Activated CD4-positive, alpha-beta memory T cell treated with anti-CD3 and anti-CD28 coated beads for 36 hours (primary cell): ENCODE data around the gene ALKBH4. TPM values are rescaled to one million over a fixed set of nuclear protein-coding genes. Genes with fewer than 3 reads are reported as not detected.
"Not testable (repeated sequence)": the region's sequence is repeated elsewhere in the genome, so short reads cannot be mapped to it uniquely, and the experiment has no call there.

Experiments
- CTCF ChIA-PET: fragments of 350-600 bp; sonication (Branson Sonifier 250); formaldehyde crosslinking; loops from one replicate; lab custom pipeline; 2021; ENCODE audit warnings: antibody characterized with exemption, inconsistent platforms; lab: Charles Lee
- POLR2A ChIA-PET: fragments of 350-600 bp; sonication (Branson Sonifier 250); formaldehyde crosslinking; loops from one replicate; lab custom pipeline; 2021; ENCODE audit warnings: antibody characterized with exemption; lab: Charles Lee
- DNase-seq: peaks from one replicate; pipeline ENCODE4 v3.0.0-alpha.2; 2020
- H3K27ac Mint-ChIP-seq: one replicate; pipeline ENCODE4 v1.8.0; 2021; ENCODE audit warnings: mixed read lengths
- H3K27me3 Mint-ChIP-seq: one replicate; pipeline ENCODE4 v1.8.0; 2021; ENCODE audit warnings: mixed read lengths
- H3K36me3 Mint-ChIP-seq: one replicate; pipeline ENCODE4 v1.8.0; 2021; ENCODE audit warnings: mixed read lengths
- H3K4me1 Mint-ChIP-seq: one replicate; pipeline ENCODE4 v1.8.0; 2021; ENCODE audit warnings: low read depth, mixed read lengths
- H3K4me3 Mint-ChIP-seq: one replicate; pipeline ENCODE4 v1.8.0; 2021; ENCODE audit warnings: mild to moderate bottlenecking, mixed read lengths
- H3K9me3 Mint-ChIP-seq: one replicate; pipeline ENCODE4 v1.8.0; 2021; ENCODE audit warnings: mixed read lengths
- intact Hi-C: fragments of 100-400 bp; cut with micrococcal nuclease; formaldehyde crosslinking; loops from one replicate; pipeline ENCODE4 v1.15.1; 2023
- total RNA-seq, 2 experiments: library from RNA; stranded (reverse); gene quantifications; one replicate each; pipeline ENCODE4 v1.2.3, GENCODE V29; 2021

Gene ALKBH4
- total RNA-seq, 2 experiments from 2014 or later = 7.7 to 7.8 TPM

DNA sequence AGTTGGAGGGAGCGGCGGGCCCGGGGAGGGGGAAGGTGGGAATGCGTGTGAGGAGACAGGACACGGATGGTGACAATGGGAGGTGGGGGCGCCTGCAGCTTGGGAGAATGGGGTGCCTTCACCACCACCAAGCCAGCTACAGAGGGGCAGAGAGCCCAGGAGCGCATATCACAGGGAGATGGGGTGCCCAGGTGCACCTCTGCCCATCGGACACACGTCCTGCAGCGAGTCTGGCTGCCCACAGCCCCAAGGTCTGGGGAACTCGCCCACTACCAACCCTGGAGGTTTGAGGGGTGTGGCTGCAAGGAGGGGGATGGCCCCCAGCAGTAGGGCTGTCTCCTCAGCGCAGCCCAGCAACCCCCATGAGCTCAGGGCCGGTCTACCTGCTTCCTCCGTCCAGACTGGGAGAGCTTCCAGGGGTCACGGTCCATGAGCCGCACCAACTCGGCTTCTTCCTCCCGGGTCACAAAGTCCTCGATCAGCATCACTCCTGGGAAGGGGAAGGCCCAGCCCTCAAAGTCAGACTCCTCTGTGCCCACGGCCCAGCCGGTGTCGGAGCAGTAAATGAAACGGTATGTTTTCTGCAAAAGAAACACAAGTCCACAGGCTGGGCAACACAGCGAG, 5.3 kb downstream of the ALKBH4 start:
- no peak overlapping the region for H3K4me3 Mint-ChIP-seq
- intact Hi-C loops = no loop called here
- DNase-seq = no peak

DNA sequence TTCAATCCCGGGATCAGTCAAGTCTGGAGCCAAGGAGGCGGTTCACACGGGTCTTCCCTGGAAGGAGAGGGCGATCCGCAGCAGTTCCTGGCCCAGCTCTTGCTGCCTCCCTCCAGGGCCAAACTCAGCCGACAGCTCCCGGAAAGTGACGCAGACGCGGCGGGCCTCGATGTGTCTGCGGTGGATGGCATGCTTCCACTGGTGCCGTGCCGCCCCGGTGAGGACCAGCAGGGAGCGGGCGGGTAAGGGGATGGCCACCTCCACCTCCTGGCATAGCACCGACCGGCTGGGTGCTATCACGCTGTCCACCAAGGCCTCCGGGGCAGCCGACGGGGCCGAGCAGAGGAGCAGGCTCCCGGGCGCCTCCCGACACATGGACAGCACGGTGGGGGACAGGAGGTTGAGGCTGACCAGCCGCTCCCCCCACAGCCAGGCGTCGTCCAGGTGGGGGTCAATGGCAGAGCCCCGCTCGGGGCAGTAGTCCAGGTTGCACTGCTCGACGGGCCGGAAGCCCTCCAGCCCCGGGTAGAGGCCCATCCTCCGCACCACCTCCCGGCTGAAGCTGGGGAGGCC, 7.2 kb downstream of the ALKBH4 start:
- Mint-ChIP-seq H3K9me3 (no peaks in the 10 kb centered on the region), H3K27me3 (no peaks in the 10 kb centered on the region), H3K27ac (no peak overlapping the region), H3K36me3 (no peaks in the 10 kb centered on the region), H3K4me1 (peaks cover 3% of the 10 kb centered on the region), H3K4me3 (no peak overlapping the region)
- intact Hi-C loops = no loop called here
- POLR2A ChIA-PET = no interaction called here
- DNase-seq = no peak
- CTCF ChIA-PET = interaction anchor here (1.9 kb wide), 1 partner anchor 53 kb away, joined by 5 read pairs; no protein-coding TSS in a partner anchor

More for the DNA sequence above, 5.3 kb downstream of the ALKBH4 start:
- POLR2A ChIA-PET = no interaction called here
- CTCF ChIA-PET = interaction anchor here (0.7 kb wide), 2 partner anchors 14 to 44 kb away, joined by 3 read pairs; no protein-coding TSS in a partner anchor
- Mint-ChIP-seq H3K27me3 (no peaks in the 10 kb centered on the region), H3K27ac (no peak overlapping the region), H3K9me3 (no peaks in the 10 kb centered on the region), H3K36me3 (no peaks in the 10 kb centered on the region), H3K4me1 (peaks cover 14% of the 10 kb centered on the region)

DNA sequence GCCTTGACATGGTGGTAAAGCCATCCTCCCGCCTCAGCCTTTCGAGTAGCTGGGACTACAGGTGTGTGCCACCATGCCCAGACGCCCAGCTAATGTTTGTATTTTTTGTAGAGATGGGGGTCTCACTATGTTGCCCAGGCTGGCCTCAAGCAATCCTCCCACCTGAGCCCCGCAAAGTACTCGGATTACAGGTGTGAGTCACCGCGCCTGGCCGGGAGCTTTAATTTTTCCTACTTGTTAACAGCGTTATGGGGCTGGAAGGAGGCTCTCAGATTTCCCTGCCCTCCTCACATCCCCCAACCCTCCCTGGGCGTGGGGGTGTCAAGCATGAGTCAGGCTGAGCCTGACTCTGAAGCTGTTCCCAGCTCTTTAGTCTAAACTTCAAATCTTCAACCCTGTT, 8.3 kb downstream of the ALKBH4 start:
- Mint-ChIP-seq H3K4me1 (no peaks in the 10 kb centered on the region), H3K4me3 (no peak overlapping the region), H3K36me3 (no peaks in the 10 kb centered on the region), H3K9me3 (no peaks in the 10 kb centered on the region), H3K27me3 (no peaks in the 10 kb centered on the region), H3K27ac (no peak overlapping the region)
- POLR2A ChIA-PET = interaction anchor here (0.5 to 1.8 kb wide), 2 partner anchors 8 to 600 kb away, joined by 3 to 7 read pairs; partner anchors contain the start of genes ALKBH4 and LRWD1
- CTCF ChIA-PET = interaction anchor here (1.1 to 1.9 kb wide), 2 partner anchors 11 to 51 kb away, joined by 5 read pairs; no protein-coding TSS in a partner anchor
- DNase-seq = no peak
- intact Hi-C loops = no loop called here

DNA sequence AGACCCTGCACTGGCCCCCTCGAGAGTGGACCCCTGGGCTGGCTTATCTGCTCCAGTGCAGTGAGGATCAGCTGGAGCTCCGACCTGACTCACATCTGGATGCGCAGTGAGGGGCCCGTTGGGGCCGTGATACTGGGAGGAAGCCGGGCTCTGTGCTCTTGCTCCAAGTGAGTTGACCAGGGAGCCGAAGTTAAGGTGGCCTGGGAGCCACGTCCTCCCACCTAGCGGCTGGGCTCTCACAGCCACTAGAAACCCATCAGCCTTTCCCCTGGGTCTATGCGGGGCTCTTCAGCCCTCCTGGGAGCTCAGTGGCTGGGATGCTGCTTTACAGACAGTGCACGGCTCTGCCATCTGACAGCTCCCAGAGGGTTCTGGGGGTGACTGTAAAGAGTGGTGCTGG, 9.1 kb downstream of the ALKBH4 start:
- intact Hi-C loops = no loop called here
- CTCF ChIA-PET = no interaction called here

DNA sequence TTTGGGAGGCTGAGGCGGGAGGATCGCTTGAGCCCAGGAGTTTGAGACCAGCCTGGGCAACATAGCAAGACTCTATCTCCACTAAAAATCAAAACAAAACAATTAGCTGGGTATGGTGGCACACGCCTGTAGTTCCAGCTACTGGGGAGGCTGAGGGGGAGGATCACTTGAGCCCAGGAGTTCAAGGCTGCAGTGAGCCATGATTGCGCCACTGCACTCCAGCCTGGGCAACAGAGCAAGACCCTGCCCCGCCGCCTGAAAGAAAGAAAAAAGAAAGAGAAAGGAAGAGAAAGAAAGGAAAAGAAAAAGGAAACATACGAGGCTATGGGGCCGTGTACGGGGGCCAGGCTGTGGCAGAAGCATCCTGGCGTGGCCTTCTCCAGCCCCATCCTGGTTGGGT, 9.7 kb downstream of the ALKBH4 start:
- H3K9me3 Mint-ChIP-seq, H3K27me3 Mint-ChIP-seq, H3K27ac Mint-ChIP-seq, intact Hi-C loops, H3K4me1 Mint-ChIP-seq, DNase-seq, H3K4me3 Mint-ChIP-seq, CTCF ChIA-PET, H3K36me3 Mint-ChIP-seq: not testable (repeated sequence)
- POLR2A ChIA-PET = interaction anchor here (1.8 kb wide), 1 partner anchor 10 kb away, joined by 7 read pairs; the partner anchor contains the start of genes ALKBH4 and LRWD1

More for the DNA sequence above, 9.1 kb downstream of the ALKBH4 start:
- H3K36me3 Mint-ChIP-seq = no peaks in the 10 kb centered on the region
- H3K4me1 Mint-ChIP-seq = no peaks in the 10 kb centered on the region
- H3K27ac Mint-ChIP-seq = no peak overlapping the region
- H3K4me3 Mint-ChIP-seq = no peak overlapping the region
- no peak for DNase-seq
- no peaks in the 10 kb centered on the region for H3K9me3 Mint-ChIP-seq
- H3K27me3 Mint-ChIP-seq = no peaks in the 10 kb centered on the region
- POLR2A ChIA-PET = interaction anchor here (1.8 kb wide), 1 partner anchor 9 kb away, joined by 7 read pairs; the partner anchor contains the start of genes ALKBH4 and LRWD1

DNA sequence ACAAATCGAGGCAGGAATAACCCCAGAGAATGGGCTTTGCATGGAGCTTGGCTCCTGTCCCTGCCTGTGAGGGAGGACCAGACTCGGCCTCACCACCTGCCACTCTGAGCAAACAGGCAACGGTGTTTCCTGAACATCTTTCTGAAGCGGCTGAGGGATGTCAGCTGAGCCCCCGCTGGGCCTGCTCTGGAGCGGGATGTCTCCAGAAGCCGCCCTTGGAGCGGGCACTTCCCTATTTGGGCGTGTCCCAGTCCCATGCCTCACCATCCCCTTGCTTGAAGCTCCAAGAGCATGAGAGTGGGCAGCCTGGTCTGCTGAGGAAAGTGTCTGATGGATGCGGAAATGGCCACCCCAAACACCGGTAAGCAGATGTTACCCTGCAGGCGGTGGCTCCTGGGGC, 10.2 kb downstream of the ALKBH4 start:
- CTCF ChIA-PET = no interaction called here

DNA sequence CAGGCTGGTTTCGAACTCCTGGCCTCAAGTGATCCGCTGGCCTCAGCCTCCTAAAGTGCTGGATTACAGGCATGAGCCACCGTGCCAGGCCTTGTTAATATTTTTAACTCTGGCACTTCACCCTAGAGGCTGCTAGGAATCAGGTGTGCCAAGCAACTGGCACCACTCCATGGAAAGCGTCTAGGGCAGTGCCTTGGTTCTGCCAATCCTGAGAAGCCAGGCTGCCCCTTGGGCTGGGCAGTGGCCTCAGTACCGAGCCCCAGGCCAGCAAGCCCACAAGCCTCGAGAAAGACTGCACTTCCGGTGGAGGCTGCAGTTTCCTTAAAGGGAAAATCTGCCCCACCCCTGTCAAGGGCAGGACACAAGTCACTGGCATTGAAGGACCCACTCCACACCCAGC, 11.3 kb downstream of the ALKBH4 start:
- CTCF ChIA-PET = interaction anchor here (1.2 to 2.0 kb wide), 2 partner anchors 11 to 41 kb away, joined by 3 to 4 read pairs; partner anchors contain the start of genes ALKBH4 and LRWD1
- intact Hi-C loops = no loop called here
- H3K27ac Mint-ChIP-seq = no peak overlapping the region
- H3K36me3 Mint-ChIP-seq = no peaks in the 10 kb centered on the region
- H3K4me3 Mint-ChIP-seq = no peak overlapping the region
- POLR2A ChIA-PET = no interaction called here
- no peak for DNase-seq
- no peaks in the 10 kb centered on the region for H3K27me3 Mint-ChIP-seq
- peaks cover 4% of the 10 kb centered on the region for H3K4me1 Mint-ChIP-seq
- H3K9me3 Mint-ChIP-seq = no peaks in the 10 kb centered on the region

More for the DNA sequence above, 10.2 kb downstream of the ALKBH4 start:
- POLR2A ChIA-PET = interaction anchor here (0.7 kb wide), 1 partner anchor 39 kb away, joined by 3 read pairs; no protein-coding TSS in a partner anchor
- Mint-ChIP-seq H3K4me1 (peaks cover 4% of the 10 kb centered on the region), H3K36me3 (no peaks in the 10 kb centered on the region), H3K9me3 (no peaks in the 10 kb centered on the region), H3K27ac (no peak overlapping the region), H3K4me3 (no peak overlapping the region), H3K27me3 (no peaks in the 10 kb centered on the region)
- DNase-seq = no peak
- intact Hi-C loops = no loop called here

DNA sequence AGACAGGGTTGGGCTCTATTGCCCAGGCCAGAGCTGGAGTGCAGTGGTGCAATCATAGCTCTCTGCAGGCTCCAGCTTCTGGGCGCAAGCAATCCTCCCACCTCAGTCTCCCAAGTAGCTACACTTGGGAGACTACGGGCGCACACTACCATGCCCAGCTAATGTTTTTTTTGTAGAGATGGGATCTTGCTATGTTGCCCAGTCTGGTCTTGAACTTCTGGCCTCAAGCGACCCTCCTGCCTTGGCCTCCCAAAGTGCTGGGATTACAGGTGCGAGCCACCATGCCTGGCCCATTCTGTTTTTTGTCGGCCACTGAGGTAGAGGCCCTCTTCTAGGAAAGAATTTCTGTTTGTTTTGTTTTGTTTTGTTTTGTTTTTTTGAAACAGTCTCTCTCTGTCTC, 12.2 kb downstream of the ALKBH4 start:
- no peaks in the 10 kb centered on the region for H3K36me3 Mint-ChIP-seq
- ChIA-PET CTCF (interaction anchor here (1.0 to 2.0 kb wide), 4 partner anchors 12 to 48 kb away, joined by 3 to 8 read pairs (median 4); partner anchors contain the start of genes ALKBH4 and LRWD1), POLR2A (no interaction called here)
- no peak overlapping the region for H3K27ac Mint-ChIP-seq
- H3K9me3 Mint-ChIP-seq = no peaks in the 10 kb centered on the region
- intact Hi-C loops = no loop called here
- H3K4me1 Mint-ChIP-seq = peaks cover 4% of the 10 kb centered on the region
- no peaks in the 10 kb centered on the region for H3K27me3 Mint-ChIP-seq
- no peak overlapping the region for H3K4me3 Mint-ChIP-seq
- DNase-seq = no peak

DNA sequence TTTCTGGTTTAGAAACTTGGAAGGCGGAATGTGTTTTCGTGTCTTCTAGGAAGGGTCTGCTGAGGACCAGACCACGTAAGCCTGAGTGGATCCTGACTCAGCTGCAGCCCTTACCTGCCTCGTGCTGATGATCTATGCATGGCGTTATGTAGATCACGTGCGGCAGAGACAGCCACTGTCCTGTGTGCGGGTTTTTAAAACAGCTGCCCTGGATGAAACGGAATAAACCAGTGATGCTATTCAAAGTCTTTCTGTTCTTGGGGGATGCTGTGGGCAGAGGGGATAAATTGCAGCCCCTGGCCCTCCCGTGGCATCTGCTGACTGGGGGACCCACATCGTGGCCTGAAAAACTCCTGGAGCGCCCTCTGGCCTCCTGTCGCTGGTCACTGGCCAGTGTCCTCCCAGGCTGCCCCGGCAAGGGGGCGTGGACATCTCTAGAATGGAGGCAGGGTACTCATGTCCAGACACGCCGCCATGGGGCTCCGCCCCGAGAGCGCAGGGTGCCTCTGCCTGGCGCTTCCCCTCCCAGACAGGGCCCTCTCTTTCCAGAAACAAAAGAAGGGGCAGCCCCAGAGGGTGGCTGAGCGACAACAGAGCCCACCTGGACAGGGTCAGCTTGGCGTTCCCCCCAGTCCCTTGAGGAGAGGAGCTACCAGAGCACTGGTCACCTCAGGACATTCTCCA, 13.2 kb downstream of the ALKBH4 start:
- Mint-ChIP-seq H3K36me3 (no peaks in the 10 kb centered on the region), H3K9me3 (no peaks in the 10 kb centered on the region), H3K4me3 (no peak overlapping the region), H3K27ac (no peak overlapping the region), H3K4me1 (peaks cover 4% of the 10 kb centered on the region), H3K27me3 (no peaks in the 10 kb centered on the region)
- intact Hi-C loops = loop anchor here (2.0 kb wide), 1 partner anchor 47 kb away; no protein-coding TSS in a partner anchor
- ChIA-PET CTCF (interaction anchor here (1.0 to 2.0 kb wide), 3 partner anchors 17 to 47 kb away, joined by 3 to 8 read pairs (median 4); no protein-coding TSS in a partner anchor), POLR2A (no interaction called here)
- DNase-seq = no peak

DNA sequence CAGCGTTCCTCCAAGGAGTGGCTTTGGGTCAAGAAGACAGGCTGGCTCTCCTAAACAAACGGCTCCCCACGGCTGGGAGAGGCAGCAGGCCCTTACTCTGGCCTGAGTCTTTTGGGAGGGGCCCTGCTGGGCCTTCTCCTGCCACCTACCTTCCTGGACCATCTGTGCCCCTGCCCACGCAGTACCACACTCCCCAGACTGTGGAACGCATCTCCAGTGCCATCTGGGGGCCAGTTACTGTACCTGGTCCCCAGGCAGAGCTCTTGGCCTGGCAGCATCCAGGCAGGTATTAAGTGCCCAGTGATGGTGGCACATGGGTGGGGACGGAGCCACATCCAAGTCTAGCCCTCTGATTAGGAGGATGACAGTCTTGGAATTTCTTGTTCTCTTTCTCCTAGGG, 14.4 kb downstream of the ALKBH4 start:
- H3K27ac Mint-ChIP-seq = no peak overlapping the region
- H3K27me3 Mint-ChIP-seq = no peaks in the 10 kb centered on the region
- POLR2A ChIA-PET = interaction anchor here (1.2 kb wide), 1 partner anchor 23 kb away, joined by 3 read pairs; no protein-coding TSS in a partner anchor
- peaks cover 4% of the 10 kb centered on the region for H3K4me1 Mint-ChIP-seq
- no peaks in the 10 kb centered on the region for H3K36me3 Mint-ChIP-seq
- no peaks in the 10 kb centered on the region for H3K9me3 Mint-ChIP-seq
- peak; percentile 73 for DNase-seq
- intact Hi-C loops = loop anchor here (1.0 to 2.0 kb wide), 2 partner anchors 38 to 45 kb away; no protein-coding TSS in a partner anchor
- CTCF ChIA-PET = interaction anchor here (0.6 to 3.6 kb wide), 11 partner anchors 14 to 170 kb away, joined by 3 to 26 read pairs (median 4); partner anchors contain the start of gene SH2B2
- no peak overlapping the region for H3K4me3 Mint-ChIP-seq

DNA sequence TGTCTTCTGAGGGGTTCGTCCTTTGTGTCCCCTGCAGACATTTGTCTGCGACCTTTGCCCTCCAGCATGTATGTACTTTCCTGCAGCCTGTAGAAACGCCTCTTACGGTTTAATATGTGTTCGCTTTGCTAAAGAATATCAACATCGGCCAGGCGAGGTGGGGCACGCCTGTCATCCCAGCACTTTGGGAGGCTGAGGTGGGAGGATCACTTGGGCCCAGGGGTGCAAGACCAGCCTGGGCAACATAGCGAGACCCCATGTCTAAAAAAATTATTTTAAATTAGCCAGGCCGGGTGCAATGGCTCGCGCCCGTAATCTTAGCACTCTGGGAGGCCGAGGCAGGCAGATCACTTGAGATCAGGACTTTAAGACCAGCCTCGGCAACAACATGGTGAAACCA, 15.5 kb downstream of the ALKBH4 start:
- H3K27ac Mint-ChIP-seq = no peak overlapping the region
- H3K36me3 Mint-ChIP-seq = peaks cover 3% of the 10 kb centered on the region
- ChIA-PET POLR2A (interaction anchor here (0.6 kb wide), 1 partner anchor 23 kb away, joined by 4 read pairs; no protein-coding TSS in a partner anchor), CTCF (interaction anchor here (1.2 to 3.6 kb wide), 6 partner anchors 14 to 44 kb away, joined by 3 to 26 read pairs (median 12); no protein-coding TSS in a partner anchor)
- DNase-seq = no peak
- H3K27me3 Mint-ChIP-seq = no peaks in the 10 kb centered on the region
- intact Hi-C loops = no loop called here
- no peak overlapping the region for H3K4me3 Mint-ChIP-seq
- no peaks in the 10 kb centered on the region for H3K9me3 Mint-ChIP-seq
- H3K4me1 Mint-ChIP-seq = peaks cover 4% of the 10 kb centered on the region
